ENCODE measurements around the gene PKIG.

The PKIG gene

DNA sequence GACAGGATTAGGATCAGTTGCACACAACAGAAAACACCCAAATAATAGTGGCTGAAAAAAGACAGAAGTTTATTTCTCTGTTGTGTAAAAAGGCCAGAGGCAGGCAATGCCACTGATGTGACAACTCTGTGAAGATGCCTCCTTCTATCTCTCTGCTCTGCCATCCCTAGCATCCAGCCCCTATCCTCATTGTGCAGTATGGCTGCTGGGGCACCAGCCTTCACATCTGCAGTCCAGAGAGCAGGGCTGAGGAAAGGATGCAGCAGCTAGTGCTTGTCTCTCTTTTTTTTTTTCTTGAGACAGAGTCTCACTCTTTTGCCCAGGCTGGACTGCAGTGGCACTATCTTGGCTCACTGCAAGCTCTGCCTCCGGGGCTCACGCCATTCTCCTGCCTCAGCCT is 75.5 kb downstream of the PKIG start:
- no peak for FAIRE-seq
- DNase-seq (ENCODE audit: insufficient read length, low spot score) = no peak
- no peak for TF ChIP-seq SPI1 (IDR thresholded peaks at IDR 0.05; ENCODE audit: low read depth, low read length)
- TF ChIP-seq TAF1 (IDR thresholded peaks at IDR 0.05; ENCODE audit: low read depth, low read length) = no peak
- no peak for TF ChIP-seq POU2F2 (IDR thresholded peaks at IDR 0.05; ENCODE audit: low read depth, low read length)
- no peak for TF ChIP-seq PAX5 (IDR thresholded peaks at IDR 0.05; ENCODE audit: insufficient read depth, low read length, severe bottlenecking)
- TF ChIP-seq POLR2AphosphoS5 (IDR thresholded peaks at IDR 0.05; ENCODE audit: low read depth, low read length) = no peak
- no peak for TF ChIP-seq POLR2A (IDR thresholded peaks at IDR 0.05; ENCODE audit: low read depth, low read length)

- FAIRE-seq (no peak), DNase-seq (ENCODE audit: insufficient read length, low spot score) (no peak)
- no peak for TF ChIP-seq SPI1 (IDR thresholded peaks at IDR 0.05; ENCODE audit: low read depth, low read length)
- TF ChIP-seq PAX5 (IDR thresholded peaks at IDR 0.05; ENCODE audit: insufficient read depth, low read length, severe bottlenecking) = no peak
These were observed 76.4 kb downstream of the PKIG start for GRCh38 chr20:44658810-44659209.

DNA sequence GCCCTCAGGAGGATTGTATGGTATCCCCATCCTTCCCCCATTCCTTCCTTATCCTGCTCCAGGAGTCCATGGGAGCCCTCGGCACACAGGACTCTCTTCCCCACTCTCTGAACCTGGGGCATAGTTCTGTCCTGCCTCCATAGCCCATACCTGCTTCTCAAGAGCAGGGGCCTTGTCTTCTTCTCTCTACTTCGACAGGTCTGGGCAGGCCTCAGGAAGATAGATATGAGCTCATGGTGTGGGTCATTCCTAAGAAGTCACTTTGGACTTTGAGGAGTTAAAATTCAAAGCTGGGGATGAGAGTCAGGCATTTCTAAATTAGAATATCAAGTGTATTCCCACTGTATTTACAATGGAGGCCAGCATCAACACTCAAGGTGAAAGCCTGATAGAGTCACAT is 77.6 kb downstream of the PKIG start:
- DNase-seq (ENCODE audit: insufficient read length, low spot score) = no peak
- no peak for TF ChIP-seq TAF1 (IDR thresholded peaks at IDR 0.05; ENCODE audit: low read depth, low read length)
- no peak for TF ChIP-seq SPI1 (IDR thresholded peaks at IDR 0.05; ENCODE audit: low read depth, low read length)
- TF ChIP-seq POLR2A (IDR thresholded peaks at IDR 0.05; ENCODE audit: low read depth, low read length) = no peak
- no peak for TF ChIP-seq PAX5 (IDR thresholded peaks at IDR 0.05; ENCODE audit: insufficient read depth, low read length, severe bottlenecking)
- no peak for TF ChIP-seq POU2F2 (IDR thresholded peaks at IDR 0.05; ENCODE audit: low read depth, low read length)
- FAIRE-seq = no peak

DNA sequence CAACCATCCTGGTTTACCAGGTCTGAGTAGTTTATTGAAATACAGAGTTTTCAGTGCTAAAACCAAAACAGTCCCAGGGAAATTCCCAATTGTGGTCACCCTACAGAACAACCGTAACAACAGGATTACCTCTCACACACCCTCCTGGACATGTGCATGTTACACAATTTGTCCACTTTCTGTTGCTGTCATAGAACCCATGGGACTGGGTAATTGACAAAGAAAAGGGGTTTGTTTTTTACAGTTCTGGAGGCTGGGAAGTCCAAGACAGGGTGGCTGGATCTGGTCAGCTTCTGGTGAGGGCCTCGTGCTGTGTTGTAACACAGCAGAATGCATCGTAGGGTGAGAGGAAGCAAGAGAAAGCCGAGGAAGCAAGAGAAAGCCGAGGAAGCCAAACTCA is 78.2 kb downstream of the PKIG start:
- DNase-seq (ENCODE audit: insufficient read length, low spot score) (no peak), FAIRE-seq (no peak)

GRCh38 chr20:44662261-44662660 is 79.9 kb downstream of the PKIG start:
- no peak for FAIRE-seq
- no peak for TF ChIP-seq POLR2AphosphoS5 (IDR thresholded peaks at IDR 0.05; ENCODE audit: low read depth, low read length)
- no peak for TF ChIP-seq TAF1 (IDR thresholded peaks at IDR 0.05; ENCODE audit: low read depth, low read length)
- no peak for TF ChIP-seq SPI1 (IDR thresholded peaks at IDR 0.05; ENCODE audit: low read depth, low read length)
- no peak for TF ChIP-seq PAX5 (IDR thresholded peaks at IDR 0.05; ENCODE audit: insufficient read depth, low read length, severe bottlenecking)
- no peak for TF ChIP-seq POLR2A (IDR thresholded peaks at IDR 0.05; ENCODE audit: low read depth, low read length)
- TF ChIP-seq POU2F2 (IDR thresholded peaks at IDR 0.05; ENCODE audit: low read depth, low read length) = no peak
- no peak for DNase-seq (ENCODE audit: insufficient read length, low spot score)

More for the DNA sequence above, 78.2 kb downstream of the PKIG start:
- TF ChIP-seq PAX5 (IDR thresholded peaks at IDR 0.05; ENCODE audit: insufficient read depth, low read length, severe bottlenecking) (no peak), POLR2A (IDR thresholded peaks at IDR 0.05; ENCODE audit: low read depth, low read length) (no peak)

DNA sequence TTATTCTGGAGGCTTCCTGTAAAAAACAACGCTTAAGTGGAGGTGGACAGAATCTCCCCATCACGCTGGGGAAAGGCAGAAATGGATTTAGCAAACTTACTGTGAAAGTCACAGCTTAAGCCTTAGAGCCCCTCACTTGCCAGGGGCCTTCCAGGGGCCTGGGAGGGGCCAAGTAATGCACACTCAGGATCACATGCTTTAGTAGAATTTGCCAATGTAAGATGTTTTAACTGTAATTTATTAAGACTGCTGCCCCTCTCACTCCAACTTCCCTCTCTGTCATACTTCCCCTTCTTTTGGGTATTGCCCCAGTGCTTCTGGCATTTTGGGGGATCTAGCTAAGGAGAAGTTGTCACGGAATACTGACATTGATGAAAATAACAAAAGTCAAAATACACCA is 81.8 kb downstream of the PKIG start:
- FAIRE-seq = no peak
- no peak for DNase-seq (ENCODE audit: insufficient read length, low spot score)
- TF ChIP-seq POLR2AphosphoS5 (IDR thresholded peaks at IDR 0.05; ENCODE audit: low read depth, low read length) = no peak
- TF ChIP-seq TAF1 (IDR thresholded peaks at IDR 0.05; ENCODE audit: low read depth, low read length) = no peak
- no peak for TF ChIP-seq POLR2A (IDR thresholded peaks at IDR 0.05; ENCODE audit: low read depth, low read length)
- TF ChIP-seq PAX5 (IDR thresholded peaks at IDR 0.05; ENCODE audit: insufficient read depth, low read length, severe bottlenecking) = no peak
- TF ChIP-seq POU2F2 (IDR thresholded peaks at IDR 0.05; ENCODE audit: low read depth, low read length) = no peak
- TF ChIP-seq SPI1 (IDR thresholded peaks at IDR 0.05; ENCODE audit: low read depth, low read length) = no peak

DNA sequence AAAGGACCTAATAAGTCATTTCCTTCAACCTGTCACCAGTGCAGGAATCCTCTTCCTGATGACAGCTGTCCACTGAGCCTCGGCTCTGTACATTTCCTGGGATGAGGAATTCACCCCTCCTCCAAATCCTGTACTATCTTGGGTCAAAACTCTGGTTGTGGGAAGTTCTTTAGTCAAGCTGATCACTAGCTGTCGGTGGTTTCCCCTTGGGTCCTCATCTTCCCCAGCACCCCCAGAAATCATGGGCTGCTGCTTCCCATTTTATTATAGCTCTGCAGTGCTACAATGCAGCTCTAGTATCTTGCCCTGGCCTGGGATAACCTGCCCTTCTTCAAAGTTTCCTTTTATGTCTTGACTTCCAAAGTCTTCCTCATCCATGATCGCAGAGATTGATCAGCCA is 83.7 kb downstream of the PKIG start:
- no peak for FAIRE-seq
- no peak for DNase-seq (ENCODE audit: insufficient read length, low spot score)
- TF ChIP-seq POLR2AphosphoS5 (IDR thresholded peaks at IDR 0.05; ENCODE audit: low read depth, low read length) = no peak
- no peak for TF ChIP-seq PAX5 (IDR thresholded peaks at IDR 0.05; ENCODE audit: insufficient read depth, low read length, severe bottlenecking)
- TF ChIP-seq TAF1 (IDR thresholded peaks at IDR 0.05; ENCODE audit: low read depth, low read length) = no peak
- no peak for TF ChIP-seq POLR2A (IDR thresholded peaks at IDR 0.05; ENCODE audit: low read depth, low read length)
- TF ChIP-seq POU2F2 (IDR thresholded peaks at IDR 0.05; ENCODE audit: low read depth, low read length) = no peak
- no peak for TF ChIP-seq SPI1 (IDR thresholded peaks at IDR 0.05; ENCODE audit: low read depth, low read length)

Measured in GM12891 (cell line).